WTC11 (cell line): ENCODE measurements around the gene SEC16B.

ENCODE experiments used
- CBFB ChIP-seq: sonication (generic); formaldehyde crosslinking; IDR thresholded peaks from 2 replicates; pipeline ENCODE4 v1.8.1; 2022; ENCODE audit warnings: mild to moderate bottlenecking, low read depth, missing genetic modification reagents
- CTCF ChIP-seq: fragments of 200-600 bp; IDR thresholded peaks from 2 replicates; pipeline ENCODE4 v1.8.0; 2022; ENCODE audit warnings: antibody characterized with exemption
- PRRX2 ChIP-seq: fragments of 250-450 bp; sonication (Bioruptor Pico); IDR thresholded peaks from 2 replicates; pipeline ENCODE4 v1.8.0; 2021; ENCODE audit warnings: mild to moderate bottlenecking
- SMAD3 ChIP-seq: sonication (generic); formaldehyde crosslinking; IDR thresholded peaks from 2 replicates; pipeline ENCODE4 v1.8.0; 2022; ENCODE audit warnings: missing genetic modification reagents, mild to moderate bottlenecking, borderline replicate concordance
- STAT6 ChIP-seq: sonication (generic); formaldehyde crosslinking; conservative IDR thresholded peaks from 2 replicates; pipeline ENCODE4 v1.8.1; 2023; ENCODE audit warnings: mild to moderate bottlenecking, low read depth, missing genetic modification reagents, moderate library complexity
- TF ChIP-seq, protein P1 (sequence below): sonication (generic); formaldehyde crosslinking; IDR thresholded peaks from 2 replicates; pipeline ENCODE4 v1.8.1; 2022; ENCODE audit warnings: mild to moderate bottlenecking, missing genetic modification reagents, moderate library complexity, borderline replicate concordance

DNA sequence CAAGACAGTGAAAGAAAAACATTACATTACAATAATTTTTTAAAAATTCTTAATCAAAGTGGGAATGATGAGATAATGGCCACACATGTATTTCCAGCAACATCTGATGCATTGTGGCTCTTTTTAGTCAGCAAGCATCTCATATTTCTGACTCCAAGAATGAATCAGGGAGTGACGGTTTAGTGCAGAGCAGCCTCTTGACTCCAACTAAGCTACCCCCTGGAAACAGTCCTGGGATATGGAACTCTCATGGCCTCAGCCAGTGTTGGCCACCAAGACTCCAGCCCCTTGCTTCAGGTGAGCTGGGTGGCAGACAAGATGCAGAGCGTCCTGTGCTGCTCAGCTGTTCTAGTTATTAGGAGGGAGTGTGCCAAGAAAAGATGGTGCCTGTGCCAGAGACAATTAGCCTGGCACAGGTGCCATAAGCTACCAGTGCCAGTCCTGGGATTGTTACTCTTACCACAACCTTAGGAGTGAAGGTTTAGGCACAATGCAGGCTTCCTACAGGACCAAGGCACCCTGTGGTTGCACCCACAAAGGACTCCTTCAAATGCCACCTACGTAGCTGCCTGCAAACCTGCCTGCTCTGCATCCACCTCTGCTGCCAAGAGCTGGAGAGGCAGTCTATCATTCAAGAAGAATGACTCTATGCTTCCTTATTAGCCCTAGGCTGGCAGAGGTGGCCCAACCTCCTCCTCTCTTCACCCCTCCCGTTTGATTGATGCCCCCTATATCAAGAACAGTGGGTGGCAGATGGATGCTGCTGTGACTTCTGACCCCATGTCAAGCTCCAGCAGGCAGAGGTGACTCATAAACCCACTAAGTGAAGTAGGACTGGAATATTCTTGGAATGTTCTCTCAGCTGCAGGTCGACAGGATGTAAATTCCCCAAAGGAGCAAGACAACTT lies 6.0 kb upstream of the SEC16B start:
- TF ChIP-seq STAT6 (CRISPR knock-in tag) (no peak), CTCF (no peak), CBFB (CRISPR knock-in tag) (no peak), PRRX2 (CRISPR knock-in tag) (no peak), SMAD3 (CRISPR knock-in tag) (no peak)
- TF ChIP-seq, protein P1, sequence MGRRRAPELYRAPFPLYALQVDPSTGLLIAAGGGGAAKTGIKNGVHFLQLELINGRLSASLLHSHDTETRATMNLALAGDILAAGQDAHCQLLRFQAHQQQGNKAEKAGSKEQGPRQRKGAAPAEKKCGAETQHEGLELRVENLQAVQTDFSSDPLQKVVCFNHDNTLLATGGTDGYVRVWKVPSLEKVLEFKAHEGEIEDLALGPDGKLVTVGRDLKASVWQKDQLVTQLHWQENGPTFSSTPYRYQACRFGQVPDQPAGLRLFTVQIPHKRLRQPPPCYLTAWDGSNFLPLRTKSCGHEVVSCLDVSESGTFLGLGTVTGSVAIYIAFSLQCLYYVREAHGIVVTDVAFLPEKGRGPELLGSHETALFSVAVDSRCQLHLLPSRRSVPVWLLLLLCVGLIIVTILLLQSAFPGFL (CRISPR knock-in tag), result no peak
